Measurements from ENCODE around the gene TMEM151B.

The TMEM151B gene

DNA sequence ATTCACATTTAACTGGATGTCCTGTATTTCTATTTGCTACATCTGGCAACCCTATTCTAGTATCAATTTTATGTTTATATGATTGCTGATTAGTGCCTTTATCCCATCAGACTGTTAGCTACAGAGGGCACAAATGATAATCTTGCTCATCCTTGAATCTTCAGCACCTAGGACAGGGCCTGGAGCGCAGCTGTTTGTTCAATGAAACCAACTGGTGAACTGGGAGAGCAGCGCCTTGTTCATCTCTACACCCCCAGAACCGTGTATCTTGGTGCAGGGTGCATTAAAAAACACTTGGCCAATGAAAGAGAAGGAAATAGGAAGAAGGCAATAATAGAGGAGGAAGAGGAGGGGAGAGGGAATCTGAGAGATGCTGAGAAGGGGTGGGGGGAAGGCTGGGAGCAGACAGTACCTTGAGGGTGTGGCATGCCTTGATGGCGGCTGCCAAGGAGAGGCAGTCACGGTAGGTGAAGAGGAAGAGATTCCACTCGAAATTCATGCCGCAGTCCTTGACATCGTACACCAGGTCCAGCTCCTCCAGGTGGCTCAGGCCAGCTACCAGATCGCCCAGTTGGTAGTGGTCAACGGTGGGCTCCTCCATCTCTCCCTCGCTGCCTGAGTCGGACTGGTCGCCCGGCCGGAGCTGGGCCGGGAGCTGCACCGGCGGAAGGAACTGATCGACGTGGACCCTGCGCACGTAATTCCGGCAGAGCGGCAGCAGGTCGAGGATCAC, 15.5 kb downstream of the TMEM151B start:
- DNase-seq = no peak

DNA sequence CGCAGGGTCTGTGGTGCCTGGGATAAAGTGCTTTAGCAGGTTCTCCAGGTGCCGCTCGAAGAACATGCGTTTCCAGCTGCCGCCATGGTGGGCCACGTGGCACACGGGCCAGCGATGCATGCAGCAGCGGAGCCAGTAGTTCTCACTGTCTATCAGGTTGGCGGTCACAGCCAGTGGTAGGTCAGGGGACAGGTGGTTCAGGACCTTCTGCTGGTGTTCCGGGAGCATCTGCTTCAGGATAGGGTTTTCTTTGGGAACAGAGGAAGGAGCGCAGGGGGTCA, 16.0 kb downstream of the TMEM151B start:
- DNase-seq = no peak

DNA sequence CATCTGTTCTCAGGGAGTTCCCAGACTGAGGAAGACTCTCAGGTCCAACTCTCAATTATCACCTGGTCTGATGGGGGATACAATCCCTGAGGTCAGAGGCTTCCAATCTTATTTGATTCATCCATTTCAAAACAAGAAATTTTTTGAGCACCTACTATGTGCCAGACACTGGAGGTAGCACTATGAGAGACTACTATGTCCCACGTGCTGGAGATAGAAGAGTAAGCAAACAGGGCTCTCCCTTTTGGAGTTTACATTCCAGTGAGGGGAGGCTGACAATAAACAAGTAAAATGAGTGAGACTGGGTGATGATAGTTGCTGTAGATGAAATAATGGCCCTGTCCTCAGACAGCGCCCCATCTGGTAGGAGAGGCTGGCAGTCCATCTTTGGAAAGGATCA, 16.5 kb downstream of the TMEM151B start:
- DNase-seq = no peak

DNA sequence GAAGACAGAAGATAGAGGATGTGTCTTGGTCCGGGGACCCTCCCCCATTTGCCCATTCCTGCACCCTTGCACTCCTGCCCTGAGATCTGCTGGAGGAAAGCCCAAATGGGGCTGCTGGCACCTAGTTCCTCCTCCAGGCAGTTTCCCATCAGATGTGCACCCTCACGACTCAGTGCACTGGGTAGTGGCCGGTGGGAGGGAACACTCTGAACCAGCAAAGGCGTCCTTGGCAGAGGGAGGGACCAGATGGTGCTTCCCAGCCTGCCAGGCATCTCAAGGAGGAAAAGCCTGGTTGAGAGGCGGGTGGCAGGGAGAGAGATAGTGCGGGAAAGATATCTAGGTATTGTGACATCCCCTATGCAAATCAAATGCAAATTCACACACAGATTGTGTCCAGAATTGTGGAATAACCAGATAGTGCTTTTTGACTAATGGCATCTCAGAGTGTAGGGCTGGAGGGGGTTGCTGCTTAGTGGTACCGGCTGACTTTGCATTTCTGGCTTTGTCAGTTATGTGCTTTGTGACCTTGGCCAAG, 19.5 kb downstream of the TMEM151B start:
- DNase-seq = peak; percentile 16

DNA sequence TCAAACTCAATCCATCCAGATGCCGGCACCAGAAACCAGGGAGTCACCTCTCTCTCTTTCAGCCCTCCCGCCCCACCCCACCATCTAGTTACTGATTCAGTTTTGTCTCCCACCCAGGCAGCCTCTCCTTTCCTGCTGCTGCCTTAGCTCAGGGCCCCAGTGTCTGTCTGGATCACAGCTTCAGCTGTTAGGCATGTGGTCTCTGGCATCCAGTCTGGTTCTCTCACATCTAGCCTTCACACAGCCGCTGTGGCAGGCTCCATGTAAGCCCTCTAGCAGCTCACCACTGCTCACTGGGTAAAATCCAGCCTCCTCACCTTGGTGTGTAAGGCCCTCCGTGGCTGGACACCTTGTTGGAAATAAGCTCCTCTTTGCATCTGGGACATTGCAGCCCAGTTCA, 21.6 kb downstream of the TMEM151B start:
- DNase-seq = no peak

DNA sequence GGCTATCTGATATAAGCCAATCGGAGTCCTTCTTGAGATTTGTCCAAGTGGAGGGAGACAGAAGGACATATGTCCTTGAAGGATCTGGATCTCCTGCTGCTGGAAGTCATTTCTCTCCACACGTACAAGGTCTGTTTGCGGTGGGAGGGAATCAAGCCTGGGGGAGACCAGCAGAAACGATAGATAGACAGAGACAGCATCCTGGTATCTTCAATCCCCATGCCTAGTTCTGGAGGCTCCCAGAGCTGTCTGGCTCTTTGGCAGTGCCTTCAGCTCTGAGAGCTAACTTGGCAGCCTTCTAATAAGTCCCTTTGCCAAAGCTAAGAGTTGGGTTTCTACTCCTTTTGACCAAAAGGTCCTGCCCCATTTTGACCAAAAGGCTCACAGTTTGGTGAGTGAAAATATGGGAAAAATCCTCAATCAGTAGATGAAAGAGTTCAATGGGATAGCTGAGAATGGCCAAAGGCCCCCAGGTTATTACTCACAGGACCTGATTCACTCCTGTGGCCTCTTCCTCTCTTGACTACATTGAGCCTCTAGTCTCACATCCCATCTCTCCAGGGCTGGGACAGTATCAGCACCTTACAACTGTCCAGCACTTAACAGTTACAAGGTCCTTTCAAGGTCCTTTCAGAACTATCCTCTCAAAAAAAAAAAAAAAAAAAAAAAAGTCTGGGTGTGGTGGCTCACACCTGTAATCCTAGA, 22.6 kb downstream of the TMEM151B start:
- DNase-seq = no peak

DNA sequence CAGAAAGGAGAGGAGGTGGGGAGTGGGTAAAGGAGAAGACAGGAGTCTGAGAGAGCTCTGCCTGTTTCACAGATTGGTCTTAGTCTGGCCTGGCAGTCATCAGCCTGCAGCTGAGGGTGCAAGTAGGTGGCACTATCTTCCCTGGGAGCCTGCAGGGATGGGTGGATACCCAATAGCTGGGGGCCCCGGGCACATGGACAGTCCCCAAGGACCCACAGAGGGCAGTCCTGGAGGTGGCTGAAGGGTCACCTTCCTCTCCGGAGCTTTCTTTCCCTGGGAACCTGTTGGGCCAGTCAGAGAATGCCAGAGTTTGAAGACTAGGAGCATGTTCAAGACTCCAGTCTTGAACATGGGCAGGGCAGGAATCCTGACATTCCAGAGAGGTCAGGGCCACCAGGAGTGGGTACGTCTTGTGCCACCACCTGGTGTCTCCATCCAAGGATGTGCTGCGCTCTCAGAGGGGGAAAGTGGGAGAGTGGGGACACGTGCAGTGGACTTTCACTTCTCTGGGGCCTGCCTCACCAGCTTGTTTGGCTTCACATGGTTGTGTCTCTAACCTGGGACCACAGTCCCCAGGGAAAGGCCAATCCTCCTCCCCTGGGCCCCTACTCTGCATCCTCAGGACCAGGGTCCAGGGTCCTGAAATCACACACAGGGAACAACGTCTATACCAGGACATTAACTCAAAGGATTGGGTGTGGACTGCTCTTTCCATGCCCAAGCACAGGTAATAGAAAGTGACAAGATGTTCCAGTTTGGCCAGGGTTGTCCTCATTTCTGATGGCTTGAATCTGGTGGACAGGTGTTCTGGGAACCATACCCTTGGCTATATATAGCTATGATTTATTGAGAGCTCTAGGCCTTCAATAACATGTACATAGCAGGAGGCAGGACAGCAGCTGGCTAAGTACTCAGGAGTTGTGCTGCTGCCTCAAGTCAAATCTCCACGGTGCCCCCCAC, 24.9 kb downstream of the TMEM151B start:
- DNase-seq = no peak

DNA sequence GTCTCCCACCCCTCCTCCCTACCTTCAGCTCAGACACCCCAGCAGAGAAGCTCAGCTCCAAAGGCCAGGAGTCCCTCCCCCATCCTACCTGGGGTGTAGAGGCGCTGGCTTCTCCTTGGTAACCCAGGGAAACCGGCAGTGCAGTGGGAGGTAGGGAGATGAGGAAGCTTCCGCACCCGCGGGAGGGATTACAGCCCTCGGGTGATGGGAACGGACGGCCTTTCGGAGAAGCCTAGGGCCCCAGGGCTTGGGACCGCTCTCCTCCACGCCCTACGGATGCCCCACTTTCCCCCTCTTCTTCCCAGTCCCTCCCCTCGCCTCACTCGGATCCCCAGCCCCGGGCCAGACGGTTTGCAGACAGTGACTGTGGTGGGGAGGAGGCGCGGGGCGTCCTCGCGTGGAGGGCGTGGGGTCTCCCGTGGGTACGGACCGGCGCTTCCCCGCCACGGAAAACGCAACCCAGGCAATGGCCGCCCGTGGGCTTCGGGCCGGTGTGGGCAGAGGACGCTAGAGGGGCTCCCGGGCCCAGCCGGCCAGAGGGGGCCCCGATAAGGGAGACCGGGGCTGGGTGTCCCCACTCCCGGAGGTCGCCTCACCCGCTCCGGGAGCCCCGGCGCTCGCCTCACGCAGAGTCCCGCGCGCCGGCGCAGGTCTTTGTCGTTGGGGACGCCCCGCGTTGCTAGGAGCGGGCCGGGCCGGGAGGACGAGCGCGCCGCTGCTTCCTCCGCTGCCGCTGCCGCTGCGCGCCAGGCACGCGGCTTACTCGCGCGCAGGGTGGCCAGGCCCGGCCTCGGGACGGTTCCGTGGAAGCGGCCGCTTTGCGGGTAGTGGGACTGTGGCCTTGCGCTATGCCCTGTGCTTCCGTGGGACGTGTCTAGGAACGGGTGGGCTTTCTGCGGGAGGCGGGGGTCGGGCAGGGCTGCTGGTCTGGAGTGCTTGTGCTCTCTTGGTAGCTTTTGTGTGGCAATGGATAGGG, 27.1 kb downstream of the TMEM151B start:
- no peak for DNase-seq

DNA sequence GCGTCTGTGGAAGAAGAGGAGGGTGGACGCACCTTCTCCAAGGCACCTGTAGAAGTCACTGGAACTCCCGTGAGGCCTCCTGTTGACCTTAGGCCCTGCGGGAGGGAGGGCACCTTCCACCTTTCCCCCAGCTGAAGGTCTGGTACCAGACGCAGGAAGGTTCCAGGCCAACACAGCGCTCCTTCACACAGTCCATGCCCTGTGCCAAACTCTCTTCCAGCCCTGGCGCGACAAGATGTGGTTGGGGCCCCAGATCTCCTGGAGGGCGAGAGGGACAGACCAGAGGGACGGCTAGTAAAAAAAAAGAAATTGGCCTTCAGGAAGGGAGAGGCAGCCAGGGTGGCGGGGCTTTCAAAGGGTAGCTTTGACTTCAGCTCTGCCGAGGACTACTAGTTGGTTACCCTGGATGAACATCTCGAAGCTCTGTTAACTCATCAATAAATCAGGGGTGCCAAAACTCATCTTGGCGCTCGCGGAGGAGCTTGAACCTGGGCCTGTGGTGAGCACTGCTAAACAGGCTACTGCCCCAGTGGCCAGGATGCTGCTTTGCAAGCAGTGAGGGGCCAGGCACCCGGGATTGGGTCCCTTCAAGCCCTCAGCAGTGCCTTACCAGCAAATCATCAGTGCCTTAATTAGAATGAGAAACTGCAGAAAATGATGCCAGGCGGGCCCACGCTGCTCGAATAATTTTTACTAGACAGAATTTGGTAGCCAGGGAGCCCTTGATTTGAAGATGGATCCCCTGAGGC, 28.0 kb downstream of the TMEM151B start:
- no peak for DNase-seq

DNA sequence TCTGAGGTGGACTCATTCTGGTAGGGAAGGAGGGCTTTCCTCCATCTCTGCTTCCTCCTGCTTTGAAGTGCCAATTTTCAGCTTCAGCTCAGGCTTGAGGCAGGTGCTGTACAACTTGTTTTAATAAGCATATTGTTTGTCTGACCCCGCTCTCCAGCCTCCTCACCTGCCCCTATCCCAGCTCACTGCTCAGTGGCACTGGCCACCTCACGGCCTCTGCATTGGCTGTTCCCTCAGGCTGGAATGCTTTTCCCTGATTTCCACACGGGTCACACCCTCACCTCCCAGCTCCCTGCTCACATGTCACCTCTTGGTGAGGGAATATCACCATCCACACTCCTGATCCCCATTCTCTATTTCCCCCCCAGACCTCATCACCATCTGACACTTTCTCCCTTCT, 28.6 kb downstream of the TMEM151B start:
- DNase-seq = no peak

DNA sequence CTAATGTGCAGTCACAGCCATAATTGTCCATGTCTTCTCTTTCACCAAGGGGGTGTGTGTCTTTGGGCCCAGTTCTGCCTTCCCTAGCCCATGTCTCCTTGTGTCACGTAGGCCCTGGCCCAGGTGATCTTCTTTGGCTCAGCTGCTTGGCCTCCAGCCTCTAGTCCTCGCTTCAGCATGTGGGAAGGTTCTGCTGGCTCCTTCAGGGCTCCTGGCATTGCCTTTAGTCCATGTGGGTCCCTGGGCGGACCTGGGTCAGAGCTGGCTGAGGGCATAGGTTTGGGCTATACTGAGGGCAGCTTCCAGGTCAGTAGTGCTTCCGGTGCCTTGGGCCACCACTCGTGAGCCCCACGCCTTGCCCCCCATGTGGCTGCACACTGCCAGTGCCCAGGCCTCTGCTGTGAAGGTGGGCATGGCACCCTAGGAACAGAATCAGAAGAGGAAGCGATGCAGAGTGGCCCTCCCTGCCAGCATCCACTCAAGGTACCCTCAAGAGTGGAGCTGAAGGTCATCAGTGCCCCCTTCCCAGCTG, 30.1 kb downstream of the TMEM151B start:
- no peak for DNase-seq

DNA sequence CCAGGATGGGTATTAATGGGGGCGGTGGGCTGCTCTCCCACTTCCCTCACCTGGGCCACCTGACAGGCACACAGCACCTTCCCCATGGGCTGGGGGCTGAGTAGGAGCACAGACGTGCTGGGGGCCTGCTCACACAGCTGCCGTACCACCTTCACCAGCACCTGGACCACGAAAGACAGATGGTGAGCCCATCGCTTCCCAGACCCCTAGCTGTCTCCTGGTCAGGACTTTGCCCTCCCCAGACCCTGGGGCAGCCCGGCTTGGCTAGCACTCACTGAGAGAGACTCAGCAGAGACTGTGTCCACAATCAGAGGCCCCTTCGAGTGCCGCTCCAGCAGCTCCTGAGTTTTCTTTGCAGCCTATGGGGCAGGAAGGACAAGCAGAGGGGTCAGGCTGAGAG, 30.9 kb downstream of the TMEM151B start:
- DNase-seq = no peak

DNA sequence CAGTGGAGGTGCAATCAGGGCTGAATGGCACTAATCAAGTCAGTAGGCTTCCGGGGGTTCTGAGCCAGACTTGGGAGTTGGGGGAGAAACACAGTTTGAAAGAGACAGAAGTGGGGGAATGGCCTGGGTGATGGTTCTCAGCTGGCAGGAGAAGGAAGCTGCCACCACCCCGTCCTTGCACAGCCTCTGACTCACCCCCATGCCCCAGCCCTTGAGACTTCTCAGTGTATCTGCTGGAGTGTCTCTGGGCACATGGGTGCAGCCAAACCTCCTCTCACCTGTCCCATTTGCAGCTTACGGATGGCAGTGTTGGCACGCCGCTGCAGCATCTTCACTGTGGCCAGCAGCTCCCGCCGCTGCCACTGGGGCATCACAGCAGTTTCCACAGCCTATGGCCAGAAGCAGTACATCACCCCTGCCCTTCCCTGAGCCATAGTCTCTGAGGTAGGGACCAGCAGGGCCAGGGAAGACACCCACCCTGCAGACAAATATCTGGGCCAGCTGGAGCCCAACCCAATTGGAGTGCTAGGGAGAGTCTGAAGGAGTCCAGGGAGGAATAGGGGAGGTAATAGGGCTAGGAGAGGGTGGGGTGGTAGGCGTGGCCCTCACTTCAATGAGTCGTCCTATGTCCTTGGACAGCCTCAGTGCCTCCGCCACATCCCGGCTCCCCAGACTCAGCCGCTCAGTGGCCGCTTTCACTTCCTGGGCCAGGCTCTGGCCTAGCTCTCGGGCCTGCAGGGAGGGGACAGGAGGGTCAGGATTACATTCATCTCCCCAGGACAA, 31.7 kb downstream of the TMEM151B start:
- no peak for DNase-seq

DNA sequence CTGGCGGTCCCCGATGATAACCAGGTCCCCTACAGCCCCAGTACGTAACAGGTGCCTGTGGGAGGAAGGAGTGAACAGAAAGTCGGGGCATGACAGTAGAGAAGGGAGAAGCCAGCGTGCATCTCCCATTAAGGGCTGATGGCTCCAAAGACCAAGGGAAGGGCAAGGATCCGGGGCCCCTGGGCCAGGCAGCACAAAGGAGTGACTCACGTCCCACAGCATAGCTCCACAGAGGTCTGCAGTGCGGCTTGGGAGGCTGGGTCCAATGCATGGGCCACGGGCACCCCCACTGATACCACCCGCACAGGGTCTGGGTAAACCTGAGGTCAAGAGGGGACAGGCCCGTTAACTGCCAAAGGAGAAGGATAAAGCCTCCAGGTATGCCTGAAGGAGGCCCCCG, 32.6 kb downstream of the TMEM151B start:
- DNase-seq = no peak

DNA sequence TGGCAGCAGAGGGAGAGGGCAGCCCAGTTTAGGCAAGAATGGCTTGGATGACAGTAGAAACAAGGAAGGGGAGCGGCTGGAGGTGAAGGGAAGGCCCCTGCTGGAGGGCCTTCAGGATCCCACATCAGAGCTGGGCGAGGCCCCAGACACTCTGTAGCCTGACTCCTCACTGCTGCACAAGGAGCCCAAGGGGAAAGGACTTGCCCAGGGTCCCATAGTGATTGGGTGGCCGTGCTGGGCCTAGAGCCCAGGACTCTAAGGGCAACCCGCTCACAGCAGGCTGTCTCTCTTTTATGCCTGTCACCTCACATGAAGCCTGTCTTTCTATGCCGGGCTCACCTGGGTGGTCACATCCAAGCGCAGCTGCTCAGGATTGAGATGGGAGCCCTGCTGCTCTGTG, 33.6 kb downstream of the TMEM151B start:
- no peak for DNase-seq

DNA sequence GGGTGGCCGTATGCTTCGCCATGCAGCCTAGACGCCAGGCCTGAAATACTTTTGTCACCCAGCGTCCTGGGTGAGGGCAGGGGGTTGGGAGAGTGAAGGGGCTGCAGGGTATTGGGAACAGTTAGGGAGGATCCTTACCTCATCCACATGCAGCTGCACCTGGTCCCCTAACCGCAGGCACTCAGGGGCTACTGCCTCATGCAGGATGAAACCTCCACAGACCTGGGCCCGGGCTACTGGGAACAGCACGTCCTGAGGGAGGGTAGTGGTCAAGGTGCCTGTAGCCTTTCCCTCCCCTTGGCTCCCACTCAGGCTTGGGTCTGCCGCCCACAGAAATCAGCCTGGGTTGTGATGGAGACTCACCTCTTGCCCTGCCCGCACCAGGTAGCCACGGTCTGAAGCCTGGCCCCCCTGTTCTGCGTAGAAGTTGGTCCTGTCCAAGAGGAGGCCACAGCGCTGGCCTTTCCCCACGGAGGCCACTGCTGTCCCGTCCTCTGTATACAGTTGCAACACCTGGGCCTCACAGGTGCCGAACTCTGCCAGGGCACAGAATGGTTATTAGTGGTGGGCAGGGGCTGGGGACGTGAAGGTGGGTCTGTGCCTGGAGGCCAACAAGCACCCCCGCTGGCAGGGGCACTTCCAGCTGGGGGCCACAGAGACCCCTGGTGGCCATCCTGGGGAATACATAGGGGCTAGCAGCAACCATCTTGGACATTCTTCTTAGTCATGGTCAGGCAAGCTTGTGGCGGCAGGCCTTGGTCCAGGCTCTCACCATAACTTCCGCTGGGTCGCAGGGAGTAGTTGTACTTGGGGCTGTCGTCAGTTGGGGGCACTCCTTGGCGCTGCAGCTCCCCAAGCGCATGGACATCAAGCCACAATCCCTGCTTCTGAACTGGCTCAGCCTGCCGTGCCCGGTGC, 34.3 kb downstream of the TMEM151B start:
- DNase-seq = no peak

DNA sequence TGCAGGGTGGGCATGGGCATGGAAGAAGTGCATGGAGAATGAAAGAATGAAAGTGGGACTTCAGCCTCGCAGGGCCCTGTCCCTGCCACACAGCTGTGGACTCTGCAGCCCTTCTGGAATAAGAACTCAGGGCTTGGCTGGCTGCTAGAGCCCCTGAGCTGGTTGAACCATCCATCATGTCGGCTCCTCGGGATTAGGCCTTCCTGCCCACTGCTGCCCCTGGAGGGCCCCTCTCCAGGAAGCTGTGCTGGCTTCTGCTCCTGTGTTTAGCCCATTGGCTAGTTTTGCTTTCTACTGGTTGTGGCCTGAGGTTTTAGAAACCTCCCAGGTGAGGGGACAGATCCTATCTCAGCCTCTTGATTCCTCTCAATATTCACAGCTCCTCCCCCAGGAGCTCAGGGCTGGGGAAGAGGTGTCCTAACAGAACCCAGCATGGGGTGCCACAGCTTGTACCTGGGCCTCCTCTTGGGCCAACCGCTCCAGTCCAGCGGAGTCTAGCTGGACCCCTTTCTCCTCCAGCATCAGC, 35.0 kb downstream of the TMEM151B start:
- DNase-seq = no peak

DNA sequence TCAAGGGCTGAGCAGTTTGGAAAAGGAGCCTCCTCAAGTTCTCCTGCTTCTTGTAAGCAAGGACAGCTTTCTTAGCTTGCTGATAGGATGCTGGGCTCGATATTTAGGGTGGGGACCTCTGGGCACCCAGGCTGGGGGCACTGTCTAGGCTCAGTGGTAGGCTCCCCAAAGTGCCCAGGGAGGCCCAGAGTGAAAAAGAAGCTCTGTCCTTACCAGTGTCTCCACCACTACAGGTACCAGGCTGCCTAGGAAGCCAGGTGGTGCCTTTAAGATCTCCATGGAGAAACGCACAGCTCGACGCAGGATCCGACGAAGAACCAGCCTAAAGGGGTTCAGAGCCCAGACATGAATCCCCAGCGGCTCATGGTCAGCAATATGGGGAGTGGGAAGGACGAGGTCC, 36.5 kb downstream of the TMEM151B start:
- DNase-seq = no peak

DNA sequence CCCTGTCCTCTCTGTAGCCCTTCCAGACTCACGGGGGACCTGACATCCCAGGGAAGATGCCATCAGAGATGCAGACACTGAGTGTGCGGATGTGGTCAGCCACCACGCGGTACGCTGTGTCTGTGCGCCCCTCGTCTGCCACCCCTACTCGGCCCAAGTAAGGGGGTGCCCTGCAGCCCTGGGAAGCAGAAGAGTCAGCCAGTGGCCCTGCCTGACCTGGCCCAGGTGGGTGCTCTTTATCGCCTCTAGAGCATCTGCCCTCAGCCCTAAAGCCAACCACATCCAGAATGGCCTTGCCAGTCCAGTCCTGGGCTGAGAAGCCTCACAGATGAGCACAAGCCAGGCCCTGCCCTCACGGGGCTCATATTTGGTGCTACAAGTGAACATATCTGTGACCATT, 37.0 kb downstream of the TMEM151B start:
- DNase-seq = no peak
